Spleen (tissue), 7 donors: Measurements from ENCODE around the gene MTERF4.

Source experiments
- POLR2A ChIP-seq, 3 donors: fragments of 450-650 bp; IDR thresholded peaks; one replicate each; pipeline ENCODE4 v1.5.1; 2017; ENCODE audit warnings: antibody characterized with exemption in 3 of 3, mild to moderate bottlenecking in 1 of 3
- POLR2AphosphoS5 ChIP-seq, 3 donors: sonication (generic); formaldehyde crosslinking; IDR thresholded peaks; one replicate each; pipeline ENCODE4 v1.5.1; 2017; ENCODE audit warnings: antibody characterized with exemption in 3 of 3
- TF ChIP-seq, protein P1 (sequence below), 11 experiments: fragments of 200-600 bp in 7 of 11; fragments of 450-650 bp in 4 of 11; sonication (generic) in 4 of 11; IDR thresholded peaks in 8 of 11; conservative IDR thresholded peaks in 3 of 11; 1 replicate in 7 of 11; 2 replicates in 4 of 11; pipeline versions ENCODE4 v1.4.0 to v1.8.0; 2016 to 2021; ENCODE audit warnings: antibody characterized with exemption in 11 of 11, inconsistent platforms in 4 of 11, mild to moderate bottlenecking in 1 of 11
- donor health status: DM: no; HTN: no; CAD: no; lungs with moderate emphysema.
- donor health status: DM: no; HTN: no; CAD: no.
- donor health status: DM: no; HTN: no; CAD: no.

GRCh38 chr2:241114836-241115235 lies 12.7 kb upstream of the MTERF4 start:
- TF ChIP-seq, protein P1, sequence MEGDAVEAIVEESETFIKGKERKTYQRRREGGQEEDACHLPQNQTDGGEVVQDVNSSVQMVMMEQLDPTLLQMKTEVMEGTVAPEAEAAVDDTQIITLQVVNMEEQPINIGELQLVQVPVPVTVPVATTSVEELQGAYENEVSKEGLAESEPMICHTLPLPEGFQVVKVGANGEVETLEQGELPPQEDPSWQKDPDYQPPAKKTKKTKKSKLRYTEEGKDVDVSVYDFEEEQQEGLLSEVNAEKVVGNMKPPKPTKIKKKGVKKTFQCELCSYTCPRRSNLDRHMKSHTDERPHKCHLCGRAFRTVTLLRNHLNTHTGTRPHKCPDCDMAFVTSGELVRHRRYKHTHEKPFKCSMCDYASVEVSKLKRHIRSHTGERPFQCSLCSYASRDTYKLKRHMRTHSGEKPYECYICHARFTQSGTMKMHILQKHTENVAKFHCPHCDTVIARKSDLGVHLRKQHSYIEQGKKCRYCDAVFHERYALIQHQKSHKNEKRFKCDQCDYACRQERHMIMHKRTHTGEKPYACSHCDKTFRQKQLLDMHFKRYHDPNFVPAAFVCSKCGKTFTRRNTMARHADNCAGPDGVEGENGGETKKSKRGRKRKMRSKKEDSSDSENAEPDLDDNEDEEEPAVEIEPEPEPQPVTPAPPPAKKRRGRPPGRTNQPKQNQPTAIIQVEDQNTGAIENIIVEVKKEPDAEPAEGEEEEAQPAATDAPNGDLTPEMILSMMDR (IDR thresholded peaks at IDR 0.05 in 8 of 11, conservative IDR thresholded peaks at IDR 0.05 in 3 of 11): no peak
- TF ChIP-seq POLR2A (IDR thresholded peaks at IDR 0.05) (no peak), POLR2AphosphoS5 (IDR thresholded peaks at IDR 0.05) (no peak)
